A673 (cell line): ENCODE measurements around the gene BMP2K. TPM values are rescaled to one million over a fixed set of nuclear protein-coding genes. Genes with fewer than 3 reads are reported as not detected.
A peak's percentile ranks its signal among the peaks of the same experiment; 100 is the strongest.

Experiments
- BruUV-seq: library from RNA; stranded (reverse); fragments of 400-500 nt; replicated peaks from 2 replicates; lab custom pipeline; 2021; lab: Mats Ljungman, UMichigan
- CTCF ChIA-PET: fragments of 300-600 bp; sonication (Branson Sonifier 250); formaldehyde crosslinking; loops from one replicate; lab custom pipeline; 2022; ENCODE audit warnings: antibody characterized with exemption; lab: Charles Lee
- POLR2A ChIA-PET: fragments of 300-600 bp; sonication (Branson Sonifier 250); formaldehyde crosslinking; loops from one replicate; lab custom pipeline; 2022; ENCODE audit warnings: antibody characterized with exemption; ENCODE audit not compliant: low non-redundant PET; lab: Charles Lee
- DNase-seq: peaks from one replicate; pipeline ENCODE4 v3.0.0-alpha.2; 2015; ENCODE audit warnings: low spot score
- H3K27ac ChIP-seq: fragments of 200-600 bp; sonication (generic); 2 replicates; pipeline ENCODE4 v1.5.1; 2016; ENCODE audit warnings: mixed run types, low read depth, mild to moderate bottlenecking, mixed read lengths, antibody characterized with exemption, low read length; ENCODE audit not compliant: poor library complexity, severe bottlenecking
- H3K27me3 ChIP-seq: fragments of 200-600 bp; sonication (generic); replicated peaks from 2 replicates; pipeline ENCODE4 v1.6.1; 2017; ENCODE audit warnings: mixed run types, low read depth, mild to moderate bottlenecking, mixed read lengths, antibody characterized with exemption, low read length; ENCODE audit not compliant: insufficient read depth, poor library complexity
- H3K36me3 ChIP-seq: fragments of 200-600 bp; sonication (generic); 2 replicates; pipeline ENCODE4 v1.6.1; 2016; ENCODE audit warnings: mixed run types, mild to moderate bottlenecking, mixed read lengths, antibody characterized with exemption, low read length; ENCODE audit not compliant: insufficient read depth, poor library complexity, severe bottlenecking
- H3K4me1 ChIP-seq: fragments of 200-600 bp; sonication (generic); 2 replicates; pipeline ENCODE4 v1.6.1; 2017; ENCODE audit warnings: mixed run types, mild to moderate bottlenecking, mixed read lengths, antibody characterized with exemption, low read length; ENCODE audit not compliant: insufficient read depth, poor library complexity, severe bottlenecking
- H3K4me3 ChIP-seq: fragments of 200-600 bp; sonication (generic); 2 replicates; pipeline ENCODE4 v1.5.1; 2016; ENCODE audit warnings: low read depth, mixed run types, mild to moderate bottlenecking, mixed read lengths, low read length; ENCODE audit not compliant: poor library complexity, severe bottlenecking
- H3K9me3 ChIP-seq: fragments of 200-600 bp; sonication (generic); 2 replicates; pipeline ENCODE4 v1.6.1; 2016; ENCODE audit warnings: mixed run types, low read depth, mild to moderate bottlenecking, mixed read lengths, antibody characterized with exemption, low read length; ENCODE audit not compliant: poor library complexity, severe bottlenecking
- EZH2 ChIP-seq: fragments of 200-600 bp; sonication (generic); IDR thresholded peaks from 2 replicates; pipeline ENCODE4 v1.6.1; 2017; ENCODE audit warnings: borderline replicate concordance, low read depth, mild to moderate bottlenecking, mixed read lengths, antibody characterized with exemption, low read length; ENCODE audit not compliant: poor library complexity, severe bottlenecking
- intact Hi-C: fragments of 100-400 bp; cut with micrococcal nuclease; formaldehyde crosslinking; loops from one replicate; pipeline ENCODE4 v1.10.0; 2022; ENCODE audit not compliant: unreplicated experiment
- total RNA-seq: library from RNA; stranded (reverse); gene quantifications from 2 replicates; pipeline ENCODE4 v1.2.3, GENCODE V29; 2021
- TF ChIP-seq, protein P1 (sequence below): fragments of 300-800, 200-600 bp; sonication (generic); conservative IDR thresholded peaks from 2 replicates; pipeline ENCODE4 v1.5.1; 2017; ENCODE audit warnings: low read depth, mild to moderate bottlenecking, antibody characterized with exemption, low read length, moderate library complexity, mixed read lengths

Gene BMP2K
- total RNA-seq, 1 experiment from 2014 or later: 14.3 TPM

DNA sequence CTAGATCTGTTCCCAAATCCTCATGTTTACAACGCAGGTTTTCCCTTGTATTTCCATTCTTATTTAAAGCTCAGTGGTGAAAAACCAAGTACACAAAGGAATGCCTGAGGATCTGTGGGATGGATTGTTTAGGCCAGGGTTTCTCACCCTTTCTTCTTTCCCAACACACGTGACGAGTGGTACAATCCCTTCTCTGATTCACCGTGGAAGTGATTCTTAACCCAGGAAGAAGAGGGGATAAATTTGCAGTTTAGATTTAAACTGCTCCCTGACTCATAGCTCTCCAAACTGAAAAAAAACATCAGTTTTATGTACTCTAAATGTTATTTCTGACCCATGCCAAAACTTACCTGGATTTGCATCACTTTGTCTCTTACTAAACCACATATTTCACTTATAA is 146.1 kb downstream of the BMP2K start:
- TF ChIP-seq, protein P1, sequence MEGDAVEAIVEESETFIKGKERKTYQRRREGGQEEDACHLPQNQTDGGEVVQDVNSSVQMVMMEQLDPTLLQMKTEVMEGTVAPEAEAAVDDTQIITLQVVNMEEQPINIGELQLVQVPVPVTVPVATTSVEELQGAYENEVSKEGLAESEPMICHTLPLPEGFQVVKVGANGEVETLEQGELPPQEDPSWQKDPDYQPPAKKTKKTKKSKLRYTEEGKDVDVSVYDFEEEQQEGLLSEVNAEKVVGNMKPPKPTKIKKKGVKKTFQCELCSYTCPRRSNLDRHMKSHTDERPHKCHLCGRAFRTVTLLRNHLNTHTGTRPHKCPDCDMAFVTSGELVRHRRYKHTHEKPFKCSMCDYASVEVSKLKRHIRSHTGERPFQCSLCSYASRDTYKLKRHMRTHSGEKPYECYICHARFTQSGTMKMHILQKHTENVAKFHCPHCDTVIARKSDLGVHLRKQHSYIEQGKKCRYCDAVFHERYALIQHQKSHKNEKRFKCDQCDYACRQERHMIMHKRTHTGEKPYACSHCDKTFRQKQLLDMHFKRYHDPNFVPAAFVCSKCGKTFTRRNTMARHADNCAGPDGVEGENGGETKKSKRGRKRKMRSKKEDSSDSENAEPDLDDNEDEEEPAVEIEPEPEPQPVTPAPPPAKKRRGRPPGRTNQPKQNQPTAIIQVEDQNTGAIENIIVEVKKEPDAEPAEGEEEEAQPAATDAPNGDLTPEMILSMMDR: no peak
- TF ChIP-seq EZH2: no peak
- no peaks in the 10 kb centered on the region for H3K36me3 ChIP-seq
- no peaks in the 10 kb centered on the region for H3K4me1 ChIP-seq
- POLR2A ChIA-PET: no interaction called here
- BruUV-seq: no TSS peak
- intact Hi-C loops: no loop called here
- no peak overlapping the region for H3K4me3 ChIP-seq
- no peak overlapping the region for H3K27ac ChIP-seq
- no peak for DNase-seq
- CTCF ChIA-PET: no interaction called here
- no peaks in the 10 kb centered on the region for H3K27me3 ChIP-seq
- no peaks in the 10 kb centered on the region for H3K9me3 ChIP-seq

DNA sequence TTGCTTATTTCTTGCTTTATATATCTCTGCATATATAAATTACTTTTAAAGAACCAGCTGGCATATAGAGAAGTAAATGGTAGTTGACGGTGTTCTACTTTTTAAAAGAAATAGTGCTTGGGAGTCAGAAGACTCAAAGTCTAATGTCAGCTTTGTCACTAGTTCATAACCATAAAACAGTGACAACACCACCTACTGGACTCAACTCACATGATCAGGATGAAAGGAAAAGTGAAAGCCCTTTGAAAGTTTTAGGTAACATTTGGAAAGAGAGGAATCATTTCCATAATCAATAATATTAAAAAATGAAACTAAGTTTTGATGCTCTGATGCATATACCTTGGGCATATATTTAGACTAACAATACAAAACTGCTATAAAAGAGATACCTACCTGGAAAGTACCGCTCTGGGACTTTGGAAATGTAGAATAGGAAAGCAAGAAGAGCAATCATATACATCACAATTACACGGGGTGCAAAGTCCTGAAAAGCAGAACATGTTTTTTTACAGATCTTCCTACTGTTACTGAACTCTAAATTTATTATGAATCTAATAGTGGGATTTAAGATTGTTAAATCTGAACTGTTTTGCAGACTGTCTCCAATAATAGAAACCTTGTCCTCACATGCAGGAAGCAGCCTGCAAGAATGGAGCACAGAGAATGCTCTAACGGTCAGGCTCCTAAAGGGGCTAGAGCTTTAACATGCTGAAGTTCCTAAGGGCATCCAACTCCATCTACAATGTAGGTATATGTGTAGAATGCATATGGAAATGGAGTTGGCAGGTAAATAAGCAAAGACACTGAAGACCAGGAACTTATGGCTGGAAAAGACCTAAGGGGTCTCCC is 147.5 kb downstream of the BMP2K start:
- intact Hi-C loops: no loop called here
- Histone ChIP-seq H3K36me3 (no peaks in the 10 kb centered on the region), H3K4me3 (no peak overlapping the region), H3K27me3 (no peaks in the 10 kb centered on the region), H3K9me3 (no peaks in the 10 kb centered on the region), H3K4me1 (no peaks in the 10 kb centered on the region), H3K27ac (no peak overlapping the region)
- no TSS peak for BruUV-seq
- no peak for TF ChIP-seq EZH2
- TF ChIP-seq, protein P1: peak; percentile 22; the same call in 1 of the 2 replicates
- CTCF ChIA-PET: no interaction called here
- DNase-seq: no peak
- POLR2A ChIA-PET: no interaction called here

DNA sequence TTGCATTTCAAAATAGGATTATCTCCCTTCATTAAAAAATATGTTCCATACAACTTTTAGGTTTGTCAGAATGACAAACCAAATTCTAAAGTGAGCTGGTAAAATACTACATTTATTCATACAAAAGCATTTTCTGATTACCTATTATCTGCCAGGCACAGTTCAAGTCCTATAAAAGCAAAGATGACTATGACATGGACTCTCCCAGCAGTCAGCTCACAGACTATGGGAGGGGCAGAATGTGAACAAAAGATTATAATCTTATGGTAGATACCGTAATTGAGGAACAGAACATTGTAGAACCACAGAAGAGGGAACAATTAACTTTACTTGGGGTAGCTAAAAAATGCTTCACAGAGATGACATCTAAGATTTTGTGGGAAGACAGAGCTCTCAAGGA is 150.7 kb downstream of the BMP2K start:
- H3K9me3 ChIP-seq: no peaks in the 10 kb centered on the region
- TF ChIP-seq, protein P1: no peak
- TF ChIP-seq EZH2: no peak
- no peaks in the 10 kb centered on the region for H3K4me1 ChIP-seq
- no peak for DNase-seq
- H3K36me3 ChIP-seq: no peaks in the 10 kb centered on the region
- intact Hi-C loops: no loop called here
- no peaks in the 10 kb centered on the region for H3K27me3 ChIP-seq
- no peak overlapping the region for H3K4me3 ChIP-seq
- CTCF ChIA-PET: no interaction called here
- BruUV-seq: no TSS peak
- POLR2A ChIA-PET: no interaction called here
- no peak overlapping the region for H3K27ac ChIP-seq
